Measurements from ENCODE around the gene AANAT. TPM values are rescaled to one million over a fixed set of nuclear protein-coding genes. Genes with fewer than 3 reads are reported as not detected.

The AANAT gene
- not detected in 2 replicates for total RNA-seq (2014; rRNA removed; shearing (Covaris generic))

DNA sequence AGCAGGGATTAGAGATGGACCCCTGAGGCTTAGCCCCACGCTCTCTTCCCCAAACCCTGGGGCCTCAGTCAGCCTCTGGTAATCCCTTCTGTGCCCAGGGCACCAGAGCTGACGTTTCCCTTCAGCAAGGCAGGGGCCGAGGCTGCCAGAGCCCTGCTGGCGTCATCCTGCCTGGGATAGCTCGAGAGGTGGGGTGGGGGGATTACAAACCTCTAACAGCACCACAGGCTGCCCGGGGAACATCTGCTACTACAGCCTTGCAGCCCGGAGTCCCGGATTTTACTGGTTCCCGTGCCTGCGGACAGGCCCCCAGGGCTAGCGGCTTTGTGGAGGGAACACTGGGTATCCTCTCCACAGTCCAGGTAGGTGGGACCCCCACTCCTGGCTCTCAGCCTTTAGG, at the start of gene AANAT:
Gene AANAT, plus strand, starts transcription at position 238 of the 400 bp plus-strand sequence. CDS start 1,144 bp downstream, outside the sequence.
- DNase-seq (ENCODE audit: low read depth) = no peak

DNA sequence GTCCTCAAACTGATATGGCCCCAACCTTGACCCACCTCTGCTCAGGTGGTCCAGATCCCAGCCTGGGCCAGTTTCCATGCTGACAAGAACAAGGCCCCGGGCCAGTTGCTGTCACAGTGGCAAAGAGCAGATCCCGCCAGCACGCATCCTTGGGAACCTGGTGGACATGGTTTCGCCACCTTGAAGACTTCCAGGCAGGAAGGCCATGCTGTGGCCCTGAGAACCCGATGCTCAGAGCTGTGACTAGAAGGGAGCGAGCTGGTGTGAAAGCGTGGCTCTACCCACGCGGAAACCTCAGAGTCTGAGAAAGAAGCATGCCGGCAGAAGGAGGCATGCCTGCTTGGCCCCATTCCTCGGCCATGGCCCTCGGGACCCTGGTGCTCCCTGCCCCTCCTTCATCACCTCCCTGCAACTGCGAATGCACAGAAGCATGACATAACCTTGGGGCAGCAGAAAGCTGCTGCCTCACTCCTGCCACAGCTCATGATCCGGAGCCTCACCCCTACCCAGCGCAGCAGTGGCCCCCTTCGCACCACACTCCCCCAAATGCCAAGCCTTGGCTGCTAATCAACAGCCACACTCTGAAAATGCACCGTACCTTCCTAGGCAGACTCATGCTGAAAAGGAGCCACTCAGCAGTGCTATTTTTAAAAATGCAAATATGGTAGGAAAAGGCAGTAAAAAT, 47.7 kb upstream of the AANAT start:
- no peak for DNase-seq (ENCODE audit: low read depth)

GRCh38 chr17:76420356-76421043, 46.9 kb upstream of the AANAT start:
- no peak for DNase-seq (ENCODE audit: low read depth)

DNA sequence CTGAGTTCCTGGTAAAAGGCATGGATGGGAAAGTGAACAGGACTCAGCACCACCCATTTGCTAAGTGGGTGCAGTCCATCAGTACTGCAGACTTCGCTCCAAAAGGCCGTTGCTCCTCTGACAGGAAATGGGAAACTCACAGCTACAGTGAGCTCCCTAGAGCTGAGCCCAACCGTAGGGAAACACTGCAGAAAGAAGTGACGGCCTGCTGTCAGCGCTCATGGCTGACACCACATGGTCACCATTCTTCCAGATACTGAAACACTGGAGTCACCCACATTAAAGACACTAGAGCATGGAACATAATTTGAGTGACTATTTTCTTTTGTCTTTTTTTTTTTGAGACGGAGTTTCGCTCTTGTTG, 46.4 kb upstream of the AANAT start:
- no peak for DNase-seq (ENCODE audit: low read depth)

DNA sequence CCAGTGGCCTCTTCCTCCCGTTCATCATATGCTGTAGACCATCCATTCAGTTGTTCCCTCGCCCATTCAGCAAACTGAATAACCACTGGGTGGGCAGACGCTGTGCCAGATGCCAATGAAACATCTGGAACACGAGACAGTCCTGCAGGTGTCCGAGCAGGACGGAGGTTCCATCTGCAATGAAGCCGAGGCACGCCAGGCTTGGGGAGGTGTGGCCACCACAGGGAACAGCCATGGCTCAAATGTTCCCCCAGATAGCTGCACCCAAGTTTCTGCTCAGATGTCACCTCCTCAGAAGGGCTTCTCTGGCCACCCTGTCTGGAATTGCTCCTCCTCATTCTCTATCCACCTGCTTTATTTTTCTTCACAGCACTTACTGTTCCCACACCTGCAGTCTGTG, 45.0 kb upstream of the AANAT start:
- no peak for DNase-seq (ENCODE audit: low read depth)

DNA sequence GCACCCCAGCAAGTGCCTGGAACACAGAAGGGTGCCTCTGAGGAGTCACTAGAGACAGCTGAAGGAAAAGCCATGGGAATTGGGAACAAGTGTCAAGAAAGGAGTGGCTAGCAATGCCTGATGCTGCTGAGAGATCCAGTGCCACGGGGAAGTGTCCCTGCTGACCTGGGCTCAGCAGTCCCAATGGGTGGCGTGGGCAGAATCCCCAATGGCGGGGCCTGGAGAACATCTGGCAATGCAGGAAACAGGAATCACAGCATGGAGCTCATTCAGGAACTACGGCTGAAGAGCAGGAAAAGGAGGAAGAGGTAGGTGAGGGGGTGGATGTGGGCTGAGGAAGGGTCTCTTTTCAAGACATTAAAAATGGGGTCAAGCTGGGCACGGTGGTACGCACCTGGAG, 44.5 kb upstream of the AANAT start:
- no peak for DNase-seq (ENCODE audit: low read depth)

GRCh38 chr17:76426853-76427252, 40.5 kb upstream of the AANAT start:
- no peak for DNase-seq (ENCODE audit: low read depth)

DNA sequence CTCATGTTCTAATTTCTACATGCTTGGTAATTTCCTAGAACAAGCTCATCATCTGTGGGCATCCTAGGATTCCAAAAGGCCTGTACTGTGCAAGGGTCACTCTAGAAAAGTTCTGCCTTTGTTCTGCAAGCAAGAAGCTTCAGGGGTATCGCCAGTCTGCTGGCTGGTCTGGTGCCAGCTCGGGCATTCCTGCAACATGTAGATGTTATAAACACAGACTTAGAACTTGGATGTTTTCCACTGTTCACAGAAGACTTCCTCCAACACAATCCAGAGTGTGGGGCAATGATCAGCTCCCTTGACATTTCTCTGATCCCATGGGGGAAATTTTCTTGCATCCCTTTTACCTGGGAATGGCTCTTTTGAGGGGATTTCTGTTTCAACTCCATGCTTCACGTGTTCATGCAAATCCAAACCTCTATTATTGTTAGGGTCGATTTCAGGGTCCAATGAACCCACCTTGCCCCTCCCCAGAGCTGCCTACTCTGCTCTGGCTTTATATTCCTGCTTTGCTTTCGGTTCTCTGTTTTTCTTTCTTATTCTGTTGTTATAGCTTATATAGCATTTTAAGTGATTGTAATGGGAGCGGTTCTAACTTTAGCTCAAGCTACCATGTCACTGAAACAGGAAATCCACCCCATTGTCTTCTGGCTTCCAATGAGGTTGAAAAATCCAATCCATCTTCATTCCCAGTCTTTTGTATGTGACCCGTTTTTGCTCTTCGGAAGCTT, 39.7 kb upstream of the AANAT start:
- no peak for DNase-seq (ENCODE audit: low read depth)

GRCh38 chr17:76428511-76428910, 38.9 kb upstream of the AANAT start:
- no peak for DNase-seq (ENCODE audit: low read depth)

DNA sequence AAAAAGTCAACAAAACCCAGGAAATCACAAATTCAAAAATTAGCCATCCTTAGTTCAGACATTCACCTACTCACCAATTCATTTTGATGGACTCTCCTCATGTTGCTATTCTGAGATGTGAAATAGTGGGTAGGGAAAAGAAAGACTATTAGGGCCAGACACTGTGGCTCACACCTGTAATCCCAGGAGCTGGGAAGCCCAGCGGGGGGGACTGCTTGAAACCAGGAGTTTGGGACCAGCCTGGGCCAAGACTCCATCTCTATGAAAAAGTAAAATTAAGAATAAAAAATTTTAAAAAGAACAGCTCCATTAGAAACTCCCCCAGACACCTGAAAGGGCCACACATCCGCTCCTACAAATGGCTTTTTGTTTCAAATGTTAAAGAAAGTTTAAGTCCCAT, 35.9 kb upstream of the AANAT start:
- DNase-seq (ENCODE audit: low read depth) = no peak

- no peak for DNase-seq (ENCODE audit: low read depth)
Measured at GRCh38 chr17:76432004-76432403, 35.4 kb upstream of the AANAT start.

DNA sequence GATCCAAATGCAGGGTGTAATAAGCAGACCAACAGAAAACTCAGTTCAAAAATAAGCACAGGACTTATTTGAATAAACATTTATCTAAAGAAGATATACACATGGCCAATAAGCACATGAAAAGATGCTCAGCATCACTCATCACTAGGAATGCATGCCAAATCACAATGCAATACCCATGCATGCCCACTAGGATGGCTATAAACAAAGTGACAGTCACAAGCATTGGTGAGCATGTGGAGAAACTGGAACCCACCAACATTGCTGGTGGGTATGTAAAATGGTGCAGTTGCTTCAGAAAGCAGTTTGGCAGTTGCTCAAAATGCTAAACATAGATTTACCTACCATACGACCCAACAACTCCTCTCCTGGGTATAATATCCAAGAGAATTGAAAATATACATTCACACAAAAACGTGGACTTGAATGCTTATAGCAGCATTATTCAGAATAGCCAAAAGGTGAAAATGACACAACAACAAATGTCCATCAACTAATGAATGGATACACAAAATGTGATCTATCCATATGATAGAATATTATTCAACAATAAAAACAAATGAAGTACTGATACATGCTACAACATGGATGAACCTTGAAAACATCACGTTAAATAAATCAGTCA, 34.6 kb upstream of the AANAT start:
- no peak for DNase-seq (ENCODE audit: low read depth)

DNA sequence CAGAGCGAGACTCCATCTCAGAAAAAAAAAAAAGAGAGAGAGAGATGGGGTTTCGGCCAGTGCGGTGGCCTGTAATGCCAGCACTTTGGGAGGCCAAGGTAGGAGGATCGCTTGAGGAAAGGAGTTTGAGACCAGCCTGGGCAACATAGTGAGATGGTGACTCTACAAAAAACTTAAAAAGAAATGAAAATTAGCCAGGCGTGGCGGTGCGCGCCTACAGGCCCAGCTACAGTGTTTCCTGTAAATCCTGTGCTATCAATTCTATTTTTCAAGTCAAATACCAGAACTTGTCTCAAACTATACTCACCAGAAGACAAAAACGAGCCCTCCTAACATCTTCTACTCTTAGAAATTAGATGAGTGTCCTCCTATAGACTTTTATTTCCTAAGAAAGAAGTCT, 33.7 kb upstream of the AANAT start:
- no peak for DNase-seq (ENCODE audit: low read depth)

GRCh38 chr17:76434870-76435269, 32.5 kb upstream of the AANAT start:
- DNase-seq (ENCODE audit: low read depth) = no peak

DNA sequence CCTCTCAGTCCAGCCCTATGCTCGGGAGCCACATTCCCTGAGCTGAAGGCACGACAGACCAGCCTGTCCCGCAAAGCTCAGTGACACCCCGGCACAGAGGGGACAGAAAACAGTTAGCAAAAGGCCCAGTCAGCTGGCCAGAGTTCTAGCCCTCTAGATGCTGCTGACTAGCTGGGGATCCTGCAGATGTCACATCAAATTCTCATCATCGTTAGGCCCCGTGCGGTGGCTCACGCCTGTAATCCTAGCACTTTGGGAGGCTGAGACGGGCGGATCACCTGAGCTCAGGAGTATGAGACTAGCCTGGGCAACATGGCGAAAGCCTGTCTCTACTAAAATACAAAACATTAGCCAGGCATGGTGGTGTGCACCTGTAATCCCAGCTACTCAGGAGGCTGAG, 31.7 kb upstream of the AANAT start:
- no peak for DNase-seq (ENCODE audit: low read depth)

GRCh38 chr17:76437467-76438402, 29.7 kb upstream of the AANAT start:
- no peak for DNase-seq (ENCODE audit: low read depth)

GRCh38 chr17:76438906-76439305, 28.5 kb upstream of the AANAT start:
- DNase-seq (ENCODE audit: low read depth) = no peak

DNA sequence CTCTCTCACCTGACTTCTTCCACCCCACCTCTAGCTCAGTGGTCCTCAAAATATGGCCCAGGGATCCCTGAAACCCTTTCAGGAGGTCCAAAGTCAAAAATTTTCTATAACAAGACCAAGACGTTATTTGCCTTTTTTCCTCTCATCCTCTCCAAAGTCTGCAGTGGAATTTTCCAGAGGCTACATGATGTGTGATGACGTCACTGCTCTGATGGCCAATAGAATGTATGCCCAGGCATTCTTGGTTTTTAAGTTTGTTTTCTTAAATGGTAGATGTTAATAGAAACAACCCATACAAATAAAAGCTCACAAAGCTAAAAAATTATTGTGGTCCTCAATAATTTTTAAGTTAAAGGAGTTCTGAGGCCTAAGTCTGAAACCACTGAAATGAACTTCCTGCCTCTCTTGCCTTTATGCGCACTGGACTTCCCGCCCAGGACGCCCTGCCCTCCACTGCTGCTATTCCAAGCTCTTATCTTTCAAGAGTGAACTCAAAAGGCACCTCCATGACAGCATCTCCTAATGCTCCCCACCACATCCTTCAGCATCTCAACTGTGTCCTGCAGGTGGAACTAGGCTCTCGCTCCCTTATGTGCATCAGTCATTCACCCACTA, 28.0 kb upstream of the AANAT start:
- no peak for DNase-seq (ENCODE audit: low read depth)

GRCh38 chr17:76440751-76441362, 26.5 kb upstream of the AANAT start:
- DNase-seq (ENCODE audit: low read depth) = no peak

DNA sequence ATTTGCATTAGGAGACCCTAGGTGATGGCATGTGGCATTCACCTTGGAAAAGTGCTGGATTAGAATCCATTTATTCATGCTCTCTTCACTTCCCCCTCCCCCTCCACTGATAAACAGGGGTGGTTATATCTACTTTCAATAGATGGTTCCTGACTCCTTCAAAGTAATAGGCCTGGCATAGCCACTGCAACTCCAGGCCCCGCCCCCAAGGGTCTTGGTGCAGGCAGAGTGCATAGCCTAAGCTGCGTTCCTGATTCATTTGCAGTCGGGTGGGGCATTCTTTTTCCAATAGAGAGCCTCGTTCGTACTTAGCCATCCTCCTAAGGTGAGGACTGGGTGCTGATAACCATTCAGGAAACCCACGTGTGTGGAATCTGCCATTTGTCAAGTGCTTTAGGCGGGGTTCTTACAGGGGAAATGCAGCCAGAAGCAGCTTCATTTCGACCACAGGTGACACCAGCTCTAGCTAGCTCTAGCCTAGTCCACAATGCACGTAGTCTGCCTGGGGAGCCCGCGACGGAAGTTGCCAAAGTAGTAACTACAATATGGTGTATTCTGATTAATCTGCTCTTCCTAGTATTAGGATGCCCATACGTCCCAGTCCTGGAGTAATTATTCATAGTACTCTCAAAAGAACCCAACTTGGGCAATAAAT, 25.6 kb upstream of the AANAT start:
- DNase-seq (ENCODE audit: low read depth) = no peak
